Breast epithelium (tissue), 3 donors: ENCODE data around the gene CDK5R2.

ENCODE experiments used
- POLR2A ChIP-seq: fragments of 450-650 bp; IDR thresholded peaks from one replicate; pipeline ENCODE4 v1.6.1; 2016; ENCODE audit warnings: antibody characterized with exemption, mild to moderate bottlenecking, moderate library complexity
- POLR2AphosphoS5 ChIP-seq, 3 donors: sonication (generic); formaldehyde crosslinking; IDR thresholded peaks; one replicate each; pipeline ENCODE4 v1.6.1; 2017; ENCODE audit warnings: antibody characterized with exemption in 3 of 3

- TF ChIP-seq POLR2AphosphoS5 (IDR thresholded peaks at IDR 0.05), result no peak
- TF ChIP-seq POLR2A, result no peak
Observed at GRCh38 chr2:218997731-218998130, 38.3 kb downstream of the CDK5R2 start.
